MM.1S (cell line): ENCODE results near the gene ZBED1.

Experiments
- DNase-seq: peaks from one replicate; pipeline ENCODE4 v3.0.0-alpha.2; 2015
- H2AFZ ChIP-seq: fragments of 300-600 bp; sonication (generic); 2 replicates; pipeline ENCODE4 v1.6.0; 2016; ENCODE audit warnings: antibody characterized with exemption, low read length
- H3F3A ChIP-seq: fragments of 300-600 bp; sonication (generic); 2 replicates; pipeline ENCODE4 v1.6.1; 2016; ENCODE audit warnings: mild to moderate bottlenecking, antibody characterized with exemption, low read length, moderate library complexity, mixed read lengths; ENCODE audit not compliant: insufficient read depth
- H3K27ac ChIP-seq: fragments of 300-600 bp; sonication (generic); 2 replicates; pipeline ENCODE4 v1.5.1; 2016; ENCODE audit warnings: mild to moderate bottlenecking, low read length
- H3K27me3 ChIP-seq: fragments of 300-600 bp; sonication (generic); replicated peaks from 2 replicates; pipeline ENCODE4 v1.6.0; 2016; ENCODE audit warnings: low read length; ENCODE audit not compliant: insufficient read depth
- H3K36me3 ChIP-seq: fragments of 300-600 bp; sonication (generic); replicated peaks from 2 replicates; pipeline ENCODE4 v1.6.1; 2016; ENCODE audit warnings: mild to moderate bottlenecking, low read length, mixed read lengths; ENCODE audit not compliant: insufficient read depth
- H3K4me1 ChIP-seq: fragments of 300-600 bp; sonication (generic); 2 replicates; pipeline ENCODE4 v1.6.1; 2016; ENCODE audit warnings: low read length, mixed read lengths
- H3K4me2 ChIP-seq: fragments of 300-600 bp; sonication (generic); 2 replicates; pipeline ENCODE4 v1.6.0; 2016; ENCODE audit warnings: low read depth, low read length
- H3K4me3 ChIP-seq: fragments of 300-600 bp; sonication (generic); 2 replicates; pipeline ENCODE4 v1.5.1; 2016; ENCODE audit warnings: low read length, mixed read lengths
- H3K79me2 ChIP-seq: fragments of 300-600 bp; sonication (generic); 2 replicates; pipeline ENCODE4 v1.6.1; 2016; ENCODE audit warnings: mixed run types, low read length, mixed read lengths
- H3K9ac ChIP-seq: fragments of 300-600 bp; sonication (generic); 2 replicates; pipeline ENCODE4 v1.6.1; 2016; ENCODE audit warnings: low read length, mixed read lengths
- H3K9me2 ChIP-seq: fragments of 300-600 bp; sonication (generic); replicated peaks from 2 replicates; pipeline ENCODE4 v1.6.1; 2016; ENCODE audit warnings: mild to moderate bottlenecking, low read length, mixed read lengths; ENCODE audit not compliant: insufficient read depth
- H3K9me3 ChIP-seq: fragments of 300-600 bp; sonication (generic); replicated peaks from 2 replicates; pipeline ENCODE4 v1.6.1; 2016; ENCODE audit warnings: mild to moderate bottlenecking, low read length, mixed read lengths; ENCODE audit not compliant: insufficient read depth
- H4K20me1 ChIP-seq: fragments of 300-600 bp; sonication (generic); 2 replicates; pipeline ENCODE4 v1.6.1; 2016; ENCODE audit warnings: mild to moderate bottlenecking, low read length, moderate library complexity, mixed read lengths; ENCODE audit not compliant: insufficient read depth
- EZH2 ChIP-seq: fragments of 300-600 bp; sonication (generic); optimal IDR thresholded peaks from 2 replicates; pipeline ENCODE3; 2017; ENCODE audit warnings: low read depth, mild to moderate bottlenecking, antibody characterized with exemption, low read length, mixed read lengths
- EZH2phosphoT487 ChIP-seq: fragments of 300-600 bp; sonication (generic); IDR thresholded peaks from 2 replicates; pipeline ENCODE4 v1.6.1; 2018; ENCODE audit warnings: antibody characterized with exemption, low read length
- TF ChIP-seq, protein P1 (sequence below): fragments of 300-600 bp; sonication (generic); IDR thresholded peaks from 2 replicates; pipeline ENCODE4 v1.5.1; 2016; ENCODE audit warnings: antibody characterized with exemption, low read length, mixed read lengths

ZBED1 gene

DNA sequence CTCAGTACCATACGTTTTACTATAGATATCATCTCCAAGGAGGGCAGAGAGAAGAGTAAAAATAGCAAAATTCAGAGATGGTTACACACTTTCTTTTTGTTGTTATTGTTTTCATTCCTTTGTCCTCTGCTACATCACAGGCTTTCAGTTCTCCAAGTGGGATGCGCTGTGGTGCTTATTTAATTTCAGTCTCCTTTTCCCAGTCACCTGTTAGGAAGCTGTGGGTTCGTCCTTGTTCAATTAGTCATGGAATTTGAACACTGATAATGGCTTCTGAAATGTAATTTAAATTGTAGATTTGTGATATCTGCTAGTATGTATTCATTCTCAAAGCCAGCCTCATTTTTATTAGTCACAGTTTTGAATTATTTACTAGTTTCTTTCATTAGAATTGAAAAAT lies 38.8 kb upstream of the ZBED1 start:
- TF ChIP-seq EZH2 (no peak), EZH2phosphoT487 (no peak)
- TF ChIP-seq, protein P1, sequence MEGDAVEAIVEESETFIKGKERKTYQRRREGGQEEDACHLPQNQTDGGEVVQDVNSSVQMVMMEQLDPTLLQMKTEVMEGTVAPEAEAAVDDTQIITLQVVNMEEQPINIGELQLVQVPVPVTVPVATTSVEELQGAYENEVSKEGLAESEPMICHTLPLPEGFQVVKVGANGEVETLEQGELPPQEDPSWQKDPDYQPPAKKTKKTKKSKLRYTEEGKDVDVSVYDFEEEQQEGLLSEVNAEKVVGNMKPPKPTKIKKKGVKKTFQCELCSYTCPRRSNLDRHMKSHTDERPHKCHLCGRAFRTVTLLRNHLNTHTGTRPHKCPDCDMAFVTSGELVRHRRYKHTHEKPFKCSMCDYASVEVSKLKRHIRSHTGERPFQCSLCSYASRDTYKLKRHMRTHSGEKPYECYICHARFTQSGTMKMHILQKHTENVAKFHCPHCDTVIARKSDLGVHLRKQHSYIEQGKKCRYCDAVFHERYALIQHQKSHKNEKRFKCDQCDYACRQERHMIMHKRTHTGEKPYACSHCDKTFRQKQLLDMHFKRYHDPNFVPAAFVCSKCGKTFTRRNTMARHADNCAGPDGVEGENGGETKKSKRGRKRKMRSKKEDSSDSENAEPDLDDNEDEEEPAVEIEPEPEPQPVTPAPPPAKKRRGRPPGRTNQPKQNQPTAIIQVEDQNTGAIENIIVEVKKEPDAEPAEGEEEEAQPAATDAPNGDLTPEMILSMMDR, result no peak
- Histone ChIP-seq H3K27ac (no peak overlapping the region), H3K27me3 (no peaks in the 10 kb centered on the region), H3K4me1 (no peaks in the 10 kb centered on the region), H3K79me2 (no peaks in the 10 kb centered on the region), H3F3A (no peaks in the 10 kb centered on the region), H3K9me3 (no peaks in the 10 kb centered on the region), H3K4me3 (no peak overlapping the region), H4K20me1 (no peaks in the 10 kb centered on the region), H3K4me2 (no peak overlapping the region), H3K9ac (no peak overlapping the region), H2AFZ (no peak overlapping the region), H3K9me2 (no peaks in the 10 kb centered on the region), H3K36me3 (no peaks in the 10 kb centered on the region)
- DNase-seq, result no peak

DNA sequence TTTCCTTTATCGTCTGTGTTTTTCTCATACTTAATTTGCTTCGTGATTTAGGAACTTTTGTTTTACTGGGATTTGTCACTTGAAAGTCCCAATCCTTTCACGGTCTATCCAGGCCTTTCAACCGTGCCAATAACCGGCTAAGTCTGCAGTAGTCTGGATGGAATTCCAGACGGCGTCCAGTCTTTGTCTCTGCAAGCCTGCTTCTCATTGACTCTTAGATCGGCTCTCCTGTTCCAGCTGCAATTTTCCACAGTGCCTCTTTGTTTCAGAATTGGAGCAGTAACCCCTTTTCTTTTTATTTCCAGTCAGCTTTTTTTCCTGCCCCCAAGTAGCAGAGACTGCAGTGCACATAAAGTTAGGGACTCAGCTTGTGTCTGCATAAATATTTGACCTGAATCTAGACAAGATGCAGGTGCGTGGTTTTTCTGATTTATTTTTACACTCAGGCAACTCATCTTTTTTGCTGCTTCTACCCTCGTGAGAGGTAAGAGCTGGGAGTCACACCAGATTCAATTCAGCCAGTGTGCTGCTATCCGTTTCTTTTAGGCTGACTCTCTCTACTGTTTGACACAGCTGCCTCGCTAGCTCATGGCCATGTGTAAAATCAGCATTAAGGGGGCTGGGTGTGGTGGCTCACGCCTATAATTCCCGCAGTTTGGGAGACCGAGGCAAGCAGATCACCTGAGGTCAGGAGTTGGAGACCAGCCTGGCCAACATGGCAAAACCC lies 37.4 kb upstream of the ZBED1 start:
- Histone ChIP-seq H3K4me1 (no peaks in the 10 kb centered on the region), H3K9me2 (no peaks in the 10 kb centered on the region), H3K36me3 (no peaks in the 10 kb centered on the region), H3K9ac (no peak overlapping the region), H4K20me1 (no peaks in the 10 kb centered on the region), H3F3A (no peaks in the 10 kb centered on the region), H3K79me2 (no peaks in the 10 kb centered on the region), H3K4me2 (no peak overlapping the region), H3K27ac (no peak overlapping the region), H2AFZ (no peak overlapping the region), H3K27me3 (no peaks in the 10 kb centered on the region), H3K9me3 (no peaks in the 10 kb centered on the region), H3K4me3 (no peak overlapping the region)
- DNase-seq, result no peak
- TF ChIP-seq EZH2phosphoT487 (no peak), EZH2 (no peak)
- TF ChIP-seq, protein P1, result no peak

DNA sequence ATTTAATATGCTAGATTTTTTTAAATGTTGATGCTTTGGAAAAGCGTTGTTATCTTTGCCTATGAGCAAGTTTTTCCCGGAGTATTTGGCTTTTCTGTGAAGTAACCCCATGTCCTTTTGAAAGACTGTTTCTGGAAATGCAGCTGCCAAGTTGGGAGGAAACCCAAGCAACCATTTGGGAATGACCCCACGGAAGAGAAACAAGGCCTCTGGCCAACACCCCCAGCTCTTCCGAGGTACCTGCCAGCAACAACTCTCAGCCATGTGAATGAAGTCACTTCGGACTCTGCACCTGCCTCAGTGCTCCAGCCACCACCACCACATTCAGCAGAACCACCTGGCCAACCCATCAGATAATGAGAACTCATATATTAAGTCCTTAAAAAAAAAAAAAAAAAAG lies 36.2 kb upstream of the ZBED1 start:
- H4K20me1 ChIP-seq, result no peaks in the 10 kb centered on the region
- H3K9me3 ChIP-seq, result no peaks in the 10 kb centered on the region
- no peaks in the 10 kb centered on the region for H3K36me3 ChIP-seq
- no peaks in the 10 kb centered on the region for H3K27me3 ChIP-seq
- TF ChIP-seq, protein P1, result no peak
- TF ChIP-seq EZH2phosphoT487, result no peak
- no peak for TF ChIP-seq EZH2
- H3K4me3 ChIP-seq, result no peak overlapping the region
- no peaks in the 10 kb centered on the region for H3K79me2 ChIP-seq
- H3K4me2 ChIP-seq, result no peak overlapping the region
- no peaks in the 10 kb centered on the region for H3K4me1 ChIP-seq
- DNase-seq, result no peak
- H3K9ac ChIP-seq, result no peak overlapping the region
- no peaks in the 10 kb centered on the region for H3F3A ChIP-seq
- no peak overlapping the region for H3K27ac ChIP-seq
- H2AFZ ChIP-seq, result no peak overlapping the region
- no peaks in the 10 kb centered on the region for H3K9me2 ChIP-seq
